ENCODE results near the gene GNAT1.
"Not testable (repeated sequence)": the region's sequence is repeated elsewhere in the genome, so short reads cannot be mapped to it uniquely, and the experiment has no call there.

GNAT1 gene

GRCh38 chr3:50224639-50225038, 33.2 kb downstream of the GNAT1 start:
- no peak for DNase-seq

GRCh38 chr3:50226888-50227389, 35.5 kb downstream of the GNAT1 start:
- no peak for DNase-seq

GRCh38 chr3:50227390-50228183, 36.2 kb downstream of the GNAT1 start:
- peak; percentile 62 for DNase-seq

- not testable (repeated sequence) for DNase-seq
Observed at GRCh38 chr3:50228184-50228763, 36.9 kb downstream of the GNAT1 start.

GRCh38 chr3:50229490-50229889, 38.1 kb downstream of the GNAT1 start:
- DNase-seq, result no peak

GRCh38 chr3:50230104-50230793, 38.8 kb downstream of the GNAT1 start:
- DNase-seq, result no peak

- DNase-seq, result no peak
Observed at GRCh38 chr3:50230794-50231125, 39.4 kb downstream of the GNAT1 start.

- DNase-seq, result no peak
Observed at GRCh38 chr3:50231581-50231980, 40.2 kb downstream of the GNAT1 start.

- DNase-seq, result no peak
Observed at GRCh38 chr3:50232303-50232702, 40.9 kb downstream of the GNAT1 start.

GRCh38 chr3:50233176-50233575, 41.8 kb downstream of the GNAT1 start:
- no peak for DNase-seq

GRCh38 chr3:50235716-50236483, 44.5 kb downstream of the GNAT1 start, which contains the start of gene GNAI2:
GNAI2 (plus strand) TSS chr3:50236204; CDS start chr3:50236336, 132 bp downstream.
- peak; percentile 88 for DNase-seq

GRCh38 chr3:50236484-50237132, 45.2 kb downstream of the GNAT1 start:
- DNase-seq, result no peak

GRCh38 chr3:50237133-50237651, 45.8 kb downstream of the GNAT1 start:
- no peak for DNase-seq

- no peak for DNase-seq
Observed at GRCh38 chr3:50237754-50238548, 46.5 kb downstream of the GNAT1 start.

GRCh38 chr3:50238549-50239026, 47.2 kb downstream of the GNAT1 start:
- no peak for DNase-seq

- DNase-seq, result no peak
Observed at GRCh38 chr3:50239649-50240048, 48.2 kb downstream of the GNAT1 start.

- no peak for DNase-seq
Observed at GRCh38 chr3:50241163-50241562, 49.8 kb downstream of the GNAT1 start.

- DNase-seq, result no peak
Observed at GRCh38 chr3:50241713-50242380, 50.4 kb downstream of the GNAT1 start.

GRCh38 chr3:50242381-50242770, 51.0 kb downstream of the GNAT1 start:
- no peak for DNase-seq

- DNase-seq, result no peak
Observed at GRCh38 chr3:50242851-50243542, 51.6 kb downstream of the GNAT1 start.

Measured in NCI-H2107 (cell line).